PC-9 (cell line): Measurements from ENCODE around the gene ELF4.

Experiments used
- EZH2 ChIP-seq: fragments of 200-600 bp; sonication (generic); IDR thresholded peaks from 2 replicates; pipeline ENCODE4 v1.8.0; 2017; ENCODE audit warnings: antibody characterized with exemption, low read depth
- TF ChIP-seq, protein P1 (sequence below): fragments of 200-600 bp; sonication (generic); conservative IDR thresholded peaks from 2 replicates; pipeline ENCODE4 v1.6.1; 2017; ENCODE audit warnings: mixed run types, antibody characterized with exemption, mild to moderate bottlenecking, moderate library complexity

GRCh38 chrX:130098210-130098552 lies 12.1 kb downstream of the ELF4 start:
- TF ChIP-seq, protein P1, sequence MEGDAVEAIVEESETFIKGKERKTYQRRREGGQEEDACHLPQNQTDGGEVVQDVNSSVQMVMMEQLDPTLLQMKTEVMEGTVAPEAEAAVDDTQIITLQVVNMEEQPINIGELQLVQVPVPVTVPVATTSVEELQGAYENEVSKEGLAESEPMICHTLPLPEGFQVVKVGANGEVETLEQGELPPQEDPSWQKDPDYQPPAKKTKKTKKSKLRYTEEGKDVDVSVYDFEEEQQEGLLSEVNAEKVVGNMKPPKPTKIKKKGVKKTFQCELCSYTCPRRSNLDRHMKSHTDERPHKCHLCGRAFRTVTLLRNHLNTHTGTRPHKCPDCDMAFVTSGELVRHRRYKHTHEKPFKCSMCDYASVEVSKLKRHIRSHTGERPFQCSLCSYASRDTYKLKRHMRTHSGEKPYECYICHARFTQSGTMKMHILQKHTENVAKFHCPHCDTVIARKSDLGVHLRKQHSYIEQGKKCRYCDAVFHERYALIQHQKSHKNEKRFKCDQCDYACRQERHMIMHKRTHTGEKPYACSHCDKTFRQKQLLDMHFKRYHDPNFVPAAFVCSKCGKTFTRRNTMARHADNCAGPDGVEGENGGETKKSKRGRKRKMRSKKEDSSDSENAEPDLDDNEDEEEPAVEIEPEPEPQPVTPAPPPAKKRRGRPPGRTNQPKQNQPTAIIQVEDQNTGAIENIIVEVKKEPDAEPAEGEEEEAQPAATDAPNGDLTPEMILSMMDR, result no peak
- TF ChIP-seq EZH2, result no peak
